ENCODE results near the gene GSDMA. TPM values are rescaled to one million over a fixed set of nuclear protein-coding genes. Genes with fewer than 3 reads are reported as not detected.

The GSDMA gene
- total and polyA plus RNA-seq, 10 of the 15 experiments (the other 5 are each of a cell fraction or from before 2014, with no cell fraction given): 0.04 to 0.11 TPM; not detected in 8

- TF ChIP-seq NFIC (IDR thresholded peaks at IDR 0.05; ENCODE audit: low read depth, low read length) (peak; percentile 20; the same call in 1 of the 2 replicates), ATF3 (IDR thresholded peaks at IDR 0.05; ENCODE audit: borderline replicate concordance, extremely low read depth, low read depth, low read length) (no peak), ASH2L (IDR thresholded peaks at IDR 0.05; ENCODE audit: borderline replicate concordance, low read depth) (peak; percentile 89; the same call in 1 of the 2 replicates), ZNF24 (IDR thresholded peaks at IDR 0.05) (0 out of 2 replicates have a peak, but pooled peaks have one; percentile 42), BACH1 (IDR thresholded peaks at IDR 0.05; ENCODE audit: borderline replicate concordance) (peak; percentile 82), POLR2A (IDR thresholded peaks at IDR 0.05; ENCODE audit: low read depth, low read length) (peak; percentile 93), RCOR1 (conservative IDR thresholded peaks at IDR 0.05; ENCODE audit: low read depth, low read length) (0 out of 2 replicates have a peak, but pooled peaks have one; percentile 27), ESRRA (IDR thresholded peaks at IDR 0.05; ENCODE audit: low read length) (no peak), NFXL1 (IDR thresholded peaks at IDR 0.05; ENCODE audit: borderline replicate concordance) (no peak), BCL3 (IDR thresholded peaks at IDR 0.05; ENCODE audit: borderline replicate concordance, insufficient read depth, low read depth, low read length, poor library complexity, severe bottlenecking) (no peak), EZH2 (IDR thresholded peaks at IDR 0.05; ENCODE audit: borderline replicate concordance, control insufficient read depth, low read depth, low read length) (no peak), BCL11A (IDR thresholded peaks at IDR 0.05; ENCODE audit: low read depth, low read length) (peak; percentile 22; the same call in 1 of the 2 replicates), HDAC6 (IDR thresholded peaks at IDR 0.05; ENCODE audit: unreplicated experiment) (no peak), HDGF (IDR thresholded peaks at IDR 0.05) (peak; percentile 35; the same call in 1 of the 2 replicates), REST (IDR thresholded peaks at IDR 0.05; ENCODE audit: low read depth, low read length) (no peak), CTCF (IDR thresholded peaks at IDR 0.05 in 2 of 3, conservative IDR thresholded peaks at IDR 0.05 in 1 of 3; ENCODE audit: control insufficient read depth in 2 of 3, extremely low read depth in 1 of 3, insufficient read depth in 1 of 3, low read depth in 3 of 3, low read length in 3 of 3) (peak; percentile 80 to 97 (median 92)), FOXK2 (IDR thresholded peaks at IDR 0.05) (peak; percentile 83), ZBTB11 (CRISPR knock-in tag; IDR thresholded peaks at IDR 0.05) (no peak)
Observed at GRCh38 chr17:39980351-39981206, 17.8 kb downstream of the GSDMA start, which contains the start of gene PSMD3 (continued).

Measured in GM12878 (cell line).